Measurements from ENCODE around the gene UTP3. TPM values are rescaled to one million over a fixed set of nuclear protein-coding genes. Genes with fewer than 3 reads are reported as not detected.

Gene UTP3
- total and polyA plus RNA-seq, 9 of the 15 experiments (the other 6 are each of a cell fraction or from before 2014, with no cell fraction given), result 11.9 to 69.3 (median 34.0) TPM

DNA sequence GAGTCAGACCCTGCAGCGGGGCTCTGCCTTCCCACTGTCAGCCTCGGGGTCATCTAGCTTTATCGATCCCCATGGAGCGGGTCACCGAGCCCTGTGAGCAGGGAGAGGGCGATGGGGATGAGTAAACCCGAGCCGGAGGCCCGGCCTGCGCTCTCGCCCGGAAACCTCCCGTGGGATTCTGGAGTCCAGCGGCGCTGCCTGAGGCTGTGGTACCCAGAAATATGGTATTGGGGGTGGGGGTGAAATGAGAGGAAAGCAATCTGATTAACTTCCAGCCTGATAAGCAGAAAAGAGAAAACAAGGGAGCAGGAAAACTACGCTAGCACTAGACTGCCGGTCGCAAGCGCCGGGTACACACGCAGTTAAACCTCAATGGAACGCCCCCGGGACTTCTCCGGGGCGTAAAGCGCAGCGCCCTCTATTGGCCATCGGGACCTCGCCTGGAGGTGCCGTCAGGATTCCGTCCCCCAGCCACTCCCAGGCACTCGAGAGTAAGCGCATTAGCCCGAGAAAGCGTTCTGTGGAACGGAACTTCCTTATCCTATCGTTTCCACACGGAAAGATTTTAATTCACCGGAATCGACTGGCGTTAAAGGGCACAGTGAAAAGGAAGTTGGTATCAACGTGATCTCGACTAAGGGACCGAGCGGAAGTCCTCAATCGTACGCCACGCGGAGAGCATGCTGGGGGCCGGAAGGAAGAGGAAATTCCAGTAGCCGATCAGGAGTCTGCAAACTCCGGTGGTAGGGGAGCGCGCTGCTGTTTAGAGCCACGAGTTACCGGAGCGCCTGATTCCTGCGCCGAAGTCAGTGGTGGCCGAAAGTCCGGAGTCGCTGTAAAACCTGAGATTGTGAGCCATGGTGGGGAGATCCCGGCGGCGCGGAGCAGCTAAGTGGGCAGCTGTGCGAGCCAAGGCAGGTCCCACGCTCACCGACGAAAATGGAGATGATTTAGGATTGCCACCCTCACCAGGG is at the start of gene UTP3 (continued):
- TF ChIP-seq, protein P1, sequence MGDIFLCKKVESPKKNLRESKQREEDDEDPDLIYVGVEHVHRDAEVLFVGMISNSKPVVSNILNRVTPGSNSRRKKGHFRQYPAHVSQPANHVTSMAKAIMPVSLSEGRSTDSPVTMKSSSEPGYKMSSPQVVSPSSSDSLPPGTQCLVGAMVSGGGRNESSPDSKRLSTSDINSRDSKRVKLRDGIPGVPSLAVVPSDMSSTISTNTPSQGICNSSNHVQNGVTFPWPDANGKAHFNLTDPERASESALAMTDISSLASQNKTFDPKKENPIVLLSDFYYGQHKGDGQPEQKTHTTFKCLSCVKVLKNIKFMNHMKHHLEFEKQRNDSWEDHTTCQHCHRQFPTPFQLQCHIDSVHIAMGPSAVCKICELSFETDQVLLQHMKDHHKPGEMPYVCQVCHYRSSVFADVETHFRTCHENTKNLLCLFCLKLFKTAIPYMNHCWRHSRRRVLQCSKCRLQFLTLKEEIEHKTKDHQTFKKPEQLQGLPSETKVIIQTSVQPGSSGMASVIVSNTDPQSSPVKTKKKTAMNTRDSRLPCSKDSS (IDR thresholded peaks at IDR 0.05; ENCODE audit: low read depth, partially characterized antibody), result no peak
- TF ChIP-seq PPARD (CRISPR knock-in tag; IDR thresholded peaks at IDR 0.05) (no peak), ZNF133 (CRISPR knock-in tag; IDR thresholded peaks at IDR 0.05) (no peak), NEUROD1 (IDR thresholded peaks at IDR 0.05; ENCODE audit: borderline replicate concordance, low read depth, low read length, partially characterized antibody) (peak; percentile 80), NCOA6 (IDR thresholded peaks at IDR 0.05) (no peak), SRSF1 (IDR thresholded peaks at IDR 0.05; ENCODE audit: low read depth, low read length) (no peak), SP1 (CRISPR knock-in tag; IDR thresholded peaks at IDR 0.05) (peak; percentile 98), SLC30A9 (CRISPR knock-in tag; IDR thresholded peaks at IDR 0.05) (no peak), ZNF175 (CRISPR knock-in tag; IDR thresholded peaks at IDR 0.05; ENCODE audit: low read depth) (peak; percentile 52; the same call in 1 of the 2 replicates), ZFP1 (CRISPR knock-in tag; IDR thresholded peaks at IDR 0.05) (no peak), ESRRB (CRISPR knock-in tag; IDR thresholded peaks at IDR 0.05; ENCODE audit: borderline replicate concordance) (no peak), U2AF1 (optimal IDR thresholded peaks at IDR 0.05; ENCODE audit: low read depth, low read length) (no peak), RFX1 (IDR thresholded peaks at IDR 0.05) (no peak), MECOM (CRISPR knock-in tag; IDR thresholded peaks at IDR 0.05) (no peak), IFI16 (CRISPR knock-in tag; IDR thresholded peaks at IDR 0.05) (no peak), RBM25 (IDR thresholded peaks at IDR 0.05; ENCODE audit: low read depth, low read length, severe bottlenecking) (no peak)
- TF ChIP-seq, protein P2, sequence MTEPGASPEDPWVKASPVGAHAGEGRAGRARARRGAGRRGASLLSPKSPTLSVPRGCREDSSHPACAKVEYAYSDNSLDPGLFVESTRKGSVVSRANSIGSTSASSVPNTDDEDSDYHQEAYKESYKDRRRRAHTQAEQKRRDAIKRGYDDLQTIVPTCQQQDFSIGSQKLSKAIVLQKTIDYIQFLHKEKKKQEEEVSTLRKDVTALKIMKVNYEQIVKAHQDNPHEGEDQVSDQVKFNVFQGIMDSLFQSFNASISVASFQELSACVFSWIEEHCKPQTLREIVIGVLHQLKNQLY (CRISPR knock-in tag; conservative IDR thresholded peaks at IDR 0.05), result no peak
- TF ChIP-seq, protein P3, sequence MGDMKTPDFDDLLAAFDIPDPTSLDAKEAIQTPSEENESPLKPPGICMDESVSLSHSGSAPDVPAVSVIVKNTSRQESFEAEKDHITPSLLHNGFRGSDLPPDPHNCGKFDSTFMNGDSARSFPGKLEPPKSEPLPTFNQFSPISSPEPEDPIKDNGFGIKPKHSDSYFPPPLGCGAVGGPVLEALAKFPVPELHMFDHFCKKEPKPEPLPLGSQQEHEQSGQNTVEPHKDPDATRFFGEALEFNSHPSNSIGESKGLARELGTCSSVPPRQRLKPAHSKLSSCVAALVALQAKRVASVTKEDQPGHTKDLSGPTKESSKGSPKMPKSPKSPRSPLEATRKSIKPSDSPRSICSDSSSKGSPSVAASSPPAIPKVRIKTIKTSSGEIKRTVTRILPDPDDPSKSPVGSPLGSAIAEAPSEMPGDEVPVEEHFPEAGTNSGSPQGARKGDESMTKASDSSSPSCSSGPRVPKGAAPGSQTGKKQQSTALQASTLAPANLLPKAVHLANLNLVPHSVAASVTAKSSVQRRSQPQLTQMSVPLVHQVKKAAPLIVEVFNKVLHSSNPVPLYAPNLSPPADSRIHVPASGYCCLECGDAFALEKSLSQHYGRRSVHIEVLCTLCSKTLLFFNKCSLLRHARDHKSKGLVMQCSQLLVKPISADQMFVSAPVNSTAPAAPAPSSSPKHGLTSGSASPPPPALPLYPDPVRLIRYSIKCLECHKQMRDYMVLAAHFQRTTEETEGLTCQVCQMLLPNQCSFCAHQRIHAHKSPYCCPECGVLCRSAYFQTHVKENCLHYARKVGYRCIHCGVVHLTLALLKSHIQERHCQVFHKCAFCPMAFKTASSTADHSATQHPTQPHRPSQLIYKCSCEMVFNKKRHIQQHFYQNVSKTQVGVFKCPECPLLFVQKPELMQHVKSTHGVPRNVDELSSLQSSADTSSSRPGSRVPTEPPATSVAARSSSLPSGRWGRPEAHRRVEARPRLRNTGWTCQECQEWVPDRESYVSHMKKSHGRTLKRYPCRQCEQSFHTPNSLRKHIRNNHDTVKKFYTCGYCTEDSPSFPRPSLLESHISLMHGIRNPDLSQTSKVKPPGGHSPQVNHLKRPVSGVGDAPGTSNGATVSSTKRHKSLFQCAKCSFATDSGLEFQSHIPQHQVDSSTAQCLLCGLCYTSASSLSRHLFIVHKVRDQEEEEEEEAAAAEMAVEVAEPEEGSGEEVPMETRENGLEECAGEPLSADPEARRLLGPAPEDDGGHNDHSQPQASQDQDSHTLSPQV (IDR thresholded peaks at IDR 0.05), result peak; percentile 65; the same call in 1 of the 2 replicates
- TF ChIP-seq, protein P4, sequence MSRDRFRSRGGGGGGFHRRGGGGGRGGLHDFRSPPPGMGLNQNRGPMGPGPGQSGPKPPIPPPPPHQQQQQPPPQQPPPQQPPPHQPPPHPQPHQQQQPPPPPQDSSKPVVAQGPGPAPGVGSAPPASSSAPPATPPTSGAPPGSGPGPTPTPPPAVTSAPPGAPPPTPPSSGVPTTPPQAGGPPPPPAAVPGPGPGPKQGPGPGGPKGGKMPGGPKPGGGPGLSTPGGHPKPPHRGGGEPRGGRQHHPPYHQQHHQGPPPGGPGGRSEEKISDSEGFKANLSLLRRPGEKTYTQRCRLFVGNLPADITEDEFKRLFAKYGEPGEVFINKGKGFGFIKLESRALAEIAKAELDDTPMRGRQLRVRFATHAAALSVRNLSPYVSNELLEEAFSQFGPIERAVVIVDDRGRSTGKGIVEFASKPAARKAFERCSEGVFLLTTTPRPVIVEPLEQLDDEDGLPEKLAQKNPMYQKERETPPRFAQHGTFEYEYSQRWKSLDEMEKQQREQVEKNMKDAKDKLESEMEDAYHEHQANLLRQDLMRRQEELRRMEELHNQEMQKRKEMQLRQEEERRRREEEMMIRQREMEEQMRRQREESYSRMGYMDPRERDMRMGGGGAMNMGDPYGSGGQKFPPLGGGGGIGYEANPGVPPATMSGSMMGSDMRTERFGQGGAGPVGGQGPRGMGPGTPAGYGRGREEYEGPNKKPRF (IDR thresholded peaks at IDR 0.05; ENCODE audit: low read depth, low read length), result no peak

All from K562 (cell line).